ENCODE measurements around the gene MIEF1.

GRCh38 chr22:39511226-39511625 lies 9.1 kb downstream of the MIEF1 start:
- TF ChIP-seq EP300 (IDR thresholded peaks at IDR 0.05) (no peak), CTCF (IDR thresholded peaks at IDR 0.05) (no peak)

Measured in stomach (tissue), 4 donors.